ENCODE data around the gene MANSC4. TPM values are rescaled to one million over a fixed set of nuclear protein-coding genes. Genes with fewer than 3 reads are reported as not detected.

The MANSC4 gene
- total and polyA plus RNA-seq, 2 experiments from 2014 or later, result not detected

DNA sequence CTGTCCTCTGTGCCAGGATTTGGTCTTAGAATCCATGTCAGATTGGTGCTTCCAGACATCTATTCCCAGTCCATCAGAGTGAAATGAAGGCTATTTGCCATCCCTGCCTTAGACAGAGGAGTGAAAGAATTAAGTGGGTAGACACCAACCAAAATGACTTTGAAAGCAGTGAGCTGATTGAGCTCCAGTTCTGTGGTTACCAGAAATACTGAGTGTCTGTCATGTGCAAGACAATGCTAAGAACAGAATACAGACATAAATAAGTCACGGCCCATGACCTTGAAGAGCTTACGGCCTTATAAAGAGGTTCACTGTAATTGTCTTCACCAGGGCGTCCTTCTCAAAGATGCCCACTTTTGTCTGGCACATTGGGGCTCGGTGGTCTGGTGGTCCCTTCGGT, 21.6 kb upstream of the MANSC4 start (continued):
- TF ChIP-seq, protein P1, sequence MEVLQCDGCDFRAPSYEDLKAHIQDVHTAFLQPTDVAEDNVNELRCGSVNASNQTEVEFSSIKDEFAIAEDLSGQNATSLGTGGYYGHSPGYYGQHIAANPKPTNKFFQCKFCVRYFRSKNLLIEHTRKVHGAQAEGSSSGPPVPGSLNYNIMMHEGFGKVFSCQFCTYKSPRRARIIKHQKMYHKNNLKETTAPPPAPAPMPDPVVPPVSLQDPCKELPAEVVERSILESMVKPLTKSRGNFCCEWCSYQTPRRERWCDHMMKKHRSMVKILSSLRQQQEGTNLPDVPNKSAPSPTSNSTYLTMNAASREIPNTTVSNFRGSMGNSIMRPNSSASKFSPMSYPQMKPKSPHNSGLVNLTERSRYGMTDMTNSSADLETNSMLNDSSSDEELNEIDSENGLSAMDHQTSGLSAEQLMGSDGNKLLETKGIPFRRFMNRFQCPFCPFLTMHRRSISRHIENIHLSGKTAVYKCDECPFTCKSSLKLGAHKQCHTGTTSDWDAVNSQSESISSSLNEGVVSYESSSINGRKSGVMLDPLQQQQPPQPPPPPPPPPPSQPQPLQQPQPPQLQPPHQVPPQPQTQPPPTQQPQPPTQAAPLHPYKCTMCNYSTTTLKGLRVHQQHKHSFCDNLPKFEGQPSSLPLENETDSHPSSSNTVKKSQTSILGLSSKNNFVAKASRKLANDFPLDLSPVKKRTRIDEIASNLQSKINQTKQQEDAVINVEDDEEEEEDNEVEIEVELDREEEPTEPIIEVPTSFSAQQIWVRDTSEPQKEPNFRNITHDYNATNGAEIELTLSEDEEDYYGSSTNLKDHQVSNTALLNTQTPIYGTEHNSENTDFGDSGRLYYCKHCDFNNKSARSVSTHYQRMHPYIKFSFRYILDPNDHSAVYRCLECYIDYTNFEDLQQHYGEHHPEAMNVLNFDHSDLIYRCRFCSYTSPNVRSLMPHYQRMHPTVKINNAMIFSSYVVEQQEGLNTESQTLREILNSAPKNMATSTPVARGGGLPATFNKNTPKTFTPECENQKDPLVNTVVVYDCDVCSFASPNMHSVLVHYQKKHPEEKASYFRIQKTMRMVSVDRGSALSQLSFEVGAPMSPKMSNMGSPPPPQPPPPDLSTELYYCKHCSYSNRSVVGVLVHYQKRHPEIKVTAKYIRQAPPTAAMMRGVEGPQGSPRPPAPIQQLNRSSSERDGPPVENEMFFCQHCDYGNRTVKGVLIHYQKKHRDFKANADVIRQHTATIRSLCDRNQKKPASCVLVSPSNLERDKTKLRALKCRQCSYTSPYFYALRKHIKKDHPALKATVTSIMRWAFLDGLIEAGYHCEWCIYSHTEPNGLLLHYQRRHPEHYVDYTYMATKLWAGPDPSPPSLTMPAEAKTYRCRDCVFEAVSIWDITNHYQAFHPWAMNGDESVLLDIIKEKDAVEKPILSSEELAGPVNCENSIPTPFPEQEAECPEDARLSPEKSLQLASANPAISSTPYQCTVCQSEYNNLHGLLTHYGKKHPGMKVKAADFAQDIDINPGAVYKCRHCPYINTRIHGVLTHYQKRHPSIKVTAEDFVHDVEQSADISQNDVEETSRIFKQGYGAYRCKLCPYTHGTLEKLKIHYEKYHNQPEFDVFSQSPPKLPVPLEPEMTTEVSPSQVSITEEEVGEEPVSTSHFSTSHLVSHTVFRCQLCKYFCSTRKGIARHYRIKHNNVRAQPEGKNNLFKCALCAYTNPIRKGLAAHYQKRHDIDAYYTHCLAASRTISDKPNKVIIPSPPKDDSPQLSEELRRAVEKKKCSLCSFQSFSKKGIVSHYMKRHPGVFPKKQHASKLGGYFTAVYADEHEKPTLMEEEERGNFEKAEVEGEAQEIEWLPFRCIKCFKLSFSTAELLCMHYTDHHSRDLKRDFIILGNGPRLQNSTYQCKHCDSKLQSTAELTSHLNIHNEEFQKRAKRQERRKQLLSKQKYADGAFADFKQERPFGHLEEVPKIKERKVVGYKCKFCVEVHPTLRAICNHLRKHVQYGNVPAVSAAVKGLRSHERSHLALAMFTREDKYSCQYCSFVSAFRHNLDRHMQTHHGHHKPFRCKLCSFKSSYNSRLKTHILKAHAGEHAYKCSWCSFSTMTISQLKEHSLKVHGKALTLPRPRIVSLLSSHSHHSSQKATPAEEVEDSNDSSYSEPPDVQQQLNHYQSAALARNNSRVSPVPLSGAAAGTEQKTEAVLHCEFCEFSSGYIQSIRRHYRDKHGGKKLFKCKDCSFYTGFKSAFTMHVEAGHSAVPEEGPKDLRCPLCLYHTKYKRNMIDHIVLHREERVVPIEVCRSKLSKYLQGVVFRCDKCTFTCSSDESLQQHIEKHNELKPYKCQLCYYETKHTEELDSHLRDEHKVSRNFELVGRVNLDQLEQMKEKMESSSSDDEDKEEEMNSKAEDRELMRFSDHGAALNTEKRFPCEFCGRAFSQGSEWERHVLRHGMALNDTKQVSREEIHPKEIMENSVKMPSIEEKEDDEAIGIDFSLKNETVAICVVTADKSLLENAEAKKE (CRISPR knock-in tag; IDR thresholded peaks at IDR 0.05), result no peak
- TF ChIP-seq CREB1 (CRISPR knock-in tag; IDR thresholded peaks at IDR 0.05; ENCODE audit: low read depth) (no peak), EZH2phosphoT487 (IDR thresholded peaks at IDR 0.05; ENCODE audit: unreplicated experiment) (no peak)

DNA sequence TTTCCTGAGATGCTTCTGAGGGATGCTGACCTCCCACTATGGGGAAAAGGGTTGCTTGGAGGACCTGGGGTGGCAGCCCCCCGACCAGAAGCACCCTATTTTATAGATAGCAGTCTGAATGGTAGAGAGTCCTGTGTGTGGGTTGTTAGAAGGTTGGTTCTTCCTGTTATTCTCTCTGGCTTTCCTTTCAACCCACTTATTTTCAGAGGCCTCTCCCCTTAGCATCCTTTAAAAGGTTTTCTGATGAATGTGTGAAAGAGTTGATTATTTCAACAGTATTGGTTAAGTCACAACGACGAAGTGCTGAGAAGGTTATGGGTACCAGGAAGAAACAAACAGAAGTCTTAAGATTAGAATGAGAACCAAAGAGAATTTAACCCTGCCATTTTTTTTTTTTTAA, 20.8 kb upstream of the MANSC4 start:
- no peak for TF ChIP-seq ZNF114 (CRISPR knock-in tag; IDR thresholded peaks at IDR 0.05)
- no peak for TF ChIP-seq EZH2phosphoT487 (IDR thresholded peaks at IDR 0.05; ENCODE audit: unreplicated experiment)
- TF ChIP-seq, protein P2, sequence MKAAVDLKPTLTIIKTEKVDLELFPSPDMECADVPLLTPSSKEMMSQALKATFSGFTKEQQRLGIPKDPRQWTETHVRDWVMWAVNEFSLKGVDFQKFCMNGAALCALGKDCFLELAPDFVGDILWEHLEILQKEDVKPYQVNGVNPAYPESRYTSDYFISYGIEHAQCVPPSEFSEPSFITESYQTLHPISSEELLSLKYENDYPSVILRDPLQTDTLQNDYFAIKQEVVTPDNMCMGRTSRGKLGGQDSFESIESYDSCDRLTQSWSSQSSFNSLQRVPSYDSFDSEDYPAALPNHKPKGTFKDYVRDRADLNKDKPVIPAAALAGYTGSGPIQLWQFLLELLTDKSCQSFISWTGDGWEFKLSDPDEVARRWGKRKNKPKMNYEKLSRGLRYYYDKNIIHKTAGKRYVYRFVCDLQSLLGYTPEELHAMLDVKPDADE (IDR thresholded peaks at IDR 0.05), result no peak
- TF ChIP-seq, protein P3, sequence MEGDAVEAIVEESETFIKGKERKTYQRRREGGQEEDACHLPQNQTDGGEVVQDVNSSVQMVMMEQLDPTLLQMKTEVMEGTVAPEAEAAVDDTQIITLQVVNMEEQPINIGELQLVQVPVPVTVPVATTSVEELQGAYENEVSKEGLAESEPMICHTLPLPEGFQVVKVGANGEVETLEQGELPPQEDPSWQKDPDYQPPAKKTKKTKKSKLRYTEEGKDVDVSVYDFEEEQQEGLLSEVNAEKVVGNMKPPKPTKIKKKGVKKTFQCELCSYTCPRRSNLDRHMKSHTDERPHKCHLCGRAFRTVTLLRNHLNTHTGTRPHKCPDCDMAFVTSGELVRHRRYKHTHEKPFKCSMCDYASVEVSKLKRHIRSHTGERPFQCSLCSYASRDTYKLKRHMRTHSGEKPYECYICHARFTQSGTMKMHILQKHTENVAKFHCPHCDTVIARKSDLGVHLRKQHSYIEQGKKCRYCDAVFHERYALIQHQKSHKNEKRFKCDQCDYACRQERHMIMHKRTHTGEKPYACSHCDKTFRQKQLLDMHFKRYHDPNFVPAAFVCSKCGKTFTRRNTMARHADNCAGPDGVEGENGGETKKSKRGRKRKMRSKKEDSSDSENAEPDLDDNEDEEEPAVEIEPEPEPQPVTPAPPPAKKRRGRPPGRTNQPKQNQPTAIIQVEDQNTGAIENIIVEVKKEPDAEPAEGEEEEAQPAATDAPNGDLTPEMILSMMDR (conservative IDR thresholded peaks at IDR 0.05; ENCODE audit: low read depth in 2 of 2), result no peak
- no peak for TF ChIP-seq CREB1 (CRISPR knock-in tag; IDR thresholded peaks at IDR 0.05; ENCODE audit: low read depth)
- H3F3A ChIP-seq (replicated peaks; ENCODE audit: low read depth), result no peaks in the 10 kb centered on the region
- H2AFZ ChIP-seq, result no peak overlapping the region
- H3K27ac Mint-ChIP-seq, result no peak overlapping the region
- no peaks in the 10 kb centered on the region for H3K4me1 Mint-ChIP-seq
- H3K4me3 Mint-ChIP-seq, result no peak overlapping the region
- no peak for DNase-seq (ENCODE audit: low spot score)
- H3K36me3 Mint-ChIP-seq (ENCODE audit: low read depth), result peaks cover 30% of the 10 kb centered on the region
- no peaks in the 10 kb centered on the region for H3K79me2 ChIP-seq (replicated peaks; ENCODE audit: insufficient read depth)
- H3K27me3 ChIP-seq (ENCODE audit: insufficient read depth), result no peaks in the 10 kb centered on the region
- no peaks in the 10 kb centered on the region for H3K4me1 ChIP-seq (ENCODE audit: insufficient read depth)
- H4K20me1 ChIP-seq (replicated peaks; ENCODE audit: insufficient read depth), result no peaks in the 10 kb centered on the region; the same call in 1 of the 2 replicates
- peaks cover 3% of the 10 kb centered on the region for H3K27me3 Mint-ChIP-seq (ENCODE audit: insufficient read depth, low read depth, poor library complexity)
- H3K4me2 ChIP-seq, result no peak overlapping the region
- H3K4me3 ChIP-seq, result no peak overlapping the region
- no peak overlapping the region for H3K27ac ChIP-seq (ENCODE audit: low read depth)
- ATAC-seq, result no peak
- no peaks in the 10 kb centered on the region for H3K36me3 ChIP-seq (ENCODE audit: insufficient read depth)
- H3K9me2 ChIP-seq (ENCODE audit: insufficient read depth), result no peaks in the 10 kb centered on the region
- H3K9me3 Mint-ChIP-seq, result no peaks in the 10 kb centered on the region
